ENCODE results near the gene MECR.

MECR gene

GRCh38 chr1:29202053-29202452, 28.7 kb downstream of the MECR start:
- H3K4me1 ChIP-seq (ENCODE audit: control insufficient read depth, insufficient read depth, low read length) = peaks cover 15% of the 10 kb centered on the region
- peak overlapping the region; percentile 82 for H3K27ac ChIP-seq (ENCODE audit: low read length)
- peaks cover 32 to 36% of the 10 kb centered on the region in 2 donors for H3K36me3 ChIP-seq (ENCODE audit: control insufficient read depth in 2 of 2, insufficient read depth in 2 of 2, low read length in 2 of 2)
- H3K9ac ChIP-seq (ENCODE audit: low read length in 2 of 2) = peak overlapping the region; percentile 25 to 66
- no peaks in the 10 kb centered on the region for H3K27me3 ChIP-seq (ENCODE audit: control insufficient read depth in 1 of 2, insufficient read depth in 2 of 2, low read length in 2 of 2)
- H3K9me3 ChIP-seq (ENCODE audit: control insufficient read depth in 2 of 2, low read length in 2 of 2) = no peaks in the 10 kb centered on the region
- H3K4me3 ChIP-seq (ENCODE audit: low read length in 2 of 2) = no peak overlapping the region

GRCh38 chr1:29201595-29202051, 29.1 kb downstream of the MECR start:
- H3K36me3 ChIP-seq (ENCODE audit: control insufficient read depth in 2 of 2, insufficient read depth in 2 of 2, low read length in 2 of 2) = peaks cover 30 to 35% of the 10 kb centered on the region in 2 donors
- peaks cover 15% of the 10 kb centered on the region for H3K4me1 ChIP-seq (ENCODE audit: control insufficient read depth, insufficient read depth, low read length)
- H3K27ac ChIP-seq (ENCODE audit: low read length) = no peak overlapping the region
- H3K9ac ChIP-seq (ENCODE audit: low read length in 2 of 2) = peak overlapping the region in 1 of 2 donors; percentile 25
- H3K9me3 ChIP-seq (ENCODE audit: control insufficient read depth in 2 of 2, low read length in 2 of 2) = no peaks in the 10 kb centered on the region
- H3K4me3 ChIP-seq (ENCODE audit: low read length in 2 of 2) = no peak overlapping the region
- no peaks in the 10 kb centered on the region for H3K27me3 ChIP-seq (ENCODE audit: control insufficient read depth in 1 of 2, insufficient read depth in 2 of 2, low read length in 2 of 2)

DNA sequence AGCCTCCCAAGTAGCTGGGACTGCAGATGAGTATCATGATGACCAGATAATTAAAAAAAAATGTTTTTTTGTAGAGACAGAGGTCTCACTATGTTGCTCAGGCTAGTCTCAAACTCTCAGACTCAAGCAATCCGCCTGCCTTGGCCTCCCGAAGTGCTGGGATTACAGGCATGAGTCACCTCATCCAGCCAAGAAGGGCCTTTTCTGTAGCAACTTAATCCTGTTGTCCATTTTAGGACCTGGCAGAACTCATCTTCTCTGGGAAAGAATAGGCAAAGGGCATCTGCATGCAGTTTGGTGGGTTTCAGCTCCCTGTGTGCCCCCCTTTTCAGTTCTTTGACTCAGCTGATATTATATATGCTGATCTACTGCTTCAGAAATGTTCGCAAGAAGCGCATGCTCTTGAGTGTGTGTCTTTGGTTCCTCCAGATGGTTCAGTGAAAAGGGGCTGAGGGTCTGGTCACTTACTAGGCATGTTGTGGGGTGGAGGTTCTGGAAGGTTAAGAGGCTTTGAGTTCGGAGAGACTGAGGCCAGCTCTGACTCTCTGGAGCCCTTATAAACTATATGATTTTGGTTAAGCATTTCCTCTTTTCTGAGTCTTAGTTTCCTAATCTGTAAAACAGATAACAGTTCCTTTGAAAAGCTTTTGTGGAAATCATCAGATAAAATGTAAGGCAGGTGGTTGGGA, 29.7 kb downstream of the MECR start:
- Histone ChIP-seq H3K4me1 (ENCODE audit: control insufficient read depth, insufficient read depth, low read length) (peaks cover 15% of the 10 kb centered on the region), H3K36me3 (ENCODE audit: control insufficient read depth in 2 of 2, insufficient read depth in 2 of 2, low read length in 2 of 2) (peaks cover 27 to 31% of the 10 kb centered on the region in 2 donors), H3K27me3 (ENCODE audit: control insufficient read depth in 1 of 2, insufficient read depth in 2 of 2, low read length in 2 of 2) (no peaks in the 10 kb centered on the region), H3K9ac (ENCODE audit: low read length in 2 of 2) (no peak overlapping the region), H3K9me3 (ENCODE audit: control insufficient read depth in 2 of 2, low read length in 2 of 2) (no peaks in the 10 kb centered on the region), H3K27ac (ENCODE audit: low read length) (no peak overlapping the region), H3K4me3 (ENCODE audit: low read length in 2 of 2) (no peak overlapping the region)

DNA sequence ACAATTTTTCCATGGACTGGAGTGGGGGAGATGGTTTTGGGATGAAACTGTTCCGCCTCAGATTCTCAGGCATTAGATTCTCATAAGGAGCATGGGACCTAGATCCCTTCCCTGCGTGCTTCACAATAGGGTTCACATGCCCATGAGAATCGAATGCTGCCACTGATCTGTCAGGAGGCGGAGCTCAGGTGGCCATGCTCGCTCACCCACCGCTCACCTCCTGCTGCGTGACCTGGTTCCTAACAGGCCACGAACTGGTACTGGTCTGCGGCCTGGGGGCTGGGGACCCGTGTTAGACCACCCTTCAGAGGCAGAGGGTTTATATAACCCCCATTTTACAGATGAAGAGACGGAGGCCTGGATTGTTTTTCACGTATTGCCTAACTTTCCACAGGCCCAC, 32.7 kb downstream of the MECR start:
- H3K27ac ChIP-seq (ENCODE audit: low read length) = no peak overlapping the region
- no peak overlapping the region for H3K4me3 ChIP-seq (ENCODE audit: low read length in 2 of 2)
- H3K4me1 ChIP-seq (ENCODE audit: control insufficient read depth, insufficient read depth, low read length) = peaks cover 13% of the 10 kb centered on the region
- H3K9ac ChIP-seq (ENCODE audit: low read length in 2 of 2) = no peak overlapping the region
- no peaks in the 10 kb centered on the region for H3K27me3 ChIP-seq (ENCODE audit: control insufficient read depth in 1 of 2, insufficient read depth in 2 of 2, low read length in 2 of 2)
- peaks cover 34 to 40% of the 10 kb centered on the region in 2 donors for H3K36me3 ChIP-seq (ENCODE audit: control insufficient read depth in 2 of 2, insufficient read depth in 2 of 2, low read length in 2 of 2)
- no peaks in the 10 kb centered on the region for H3K9me3 ChIP-seq (ENCODE audit: control insufficient read depth in 2 of 2, low read length in 2 of 2)

- H3K27me3 ChIP-seq (ENCODE audit: control insufficient read depth in 1 of 2, insufficient read depth in 2 of 2, low read length in 2 of 2) = no peaks in the 10 kb centered on the region
- H3K9ac ChIP-seq (ENCODE audit: low read length in 2 of 2) = no peak overlapping the region
- no peaks in the 10 kb centered on the region for H3K9me3 ChIP-seq (ENCODE audit: control insufficient read depth in 2 of 2, low read length in 2 of 2)
- H3K4me1 ChIP-seq (ENCODE audit: control insufficient read depth, insufficient read depth, low read length) = peaks cover 8% of the 10 kb centered on the region
- H3K36me3 ChIP-seq (ENCODE audit: control insufficient read depth in 2 of 2, insufficient read depth in 2 of 2, low read length in 2 of 2) = peaks cover 34 to 41% of the 10 kb centered on the region in 2 donors
- H3K4me3 ChIP-seq (ENCODE audit: low read length in 2 of 2) = no peak overlapping the region
- H3K27ac ChIP-seq (ENCODE audit: low read length) = no peak overlapping the region
These were observed 33.2 kb downstream of the MECR start for GRCh38 chr1:29197590-29197924.

DNA sequence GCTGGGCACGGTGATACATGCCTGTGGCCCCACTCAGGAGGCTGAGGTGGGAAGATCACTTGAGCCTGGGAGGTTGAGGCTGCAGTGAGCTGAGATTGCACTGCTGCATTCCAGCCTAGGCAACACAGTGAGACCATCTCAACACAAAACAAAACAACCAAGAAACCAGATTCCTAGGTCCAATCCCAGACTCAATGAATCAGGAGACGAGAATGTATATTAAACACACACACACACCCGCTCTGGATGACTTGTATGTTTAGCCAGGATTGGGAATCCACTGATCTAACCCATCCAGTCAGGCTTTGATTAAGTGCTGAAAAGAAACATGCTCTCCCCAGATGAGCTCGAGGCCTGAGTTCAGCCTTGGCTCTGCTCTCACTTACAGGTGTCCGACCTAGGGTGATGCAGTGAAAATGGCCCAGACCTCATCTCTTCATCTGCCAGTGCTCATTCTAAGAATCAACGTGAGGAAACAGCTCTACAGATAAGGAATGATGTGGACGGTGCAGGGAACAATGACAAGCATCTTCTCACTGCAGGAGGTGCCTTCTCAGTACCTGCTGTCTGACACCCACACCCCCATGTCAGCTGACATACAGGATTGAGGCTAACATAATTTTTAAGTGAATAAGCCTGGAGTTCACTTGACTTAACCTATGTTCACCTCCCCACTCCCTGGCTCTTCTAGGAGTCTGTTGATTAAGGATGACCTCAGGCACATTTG, 33.7 kb downstream of the MECR start:
- H3K9me3 ChIP-seq (ENCODE audit: control insufficient read depth in 2 of 2, low read length in 2 of 2) = no peaks in the 10 kb centered on the region
- H3K27ac ChIP-seq (ENCODE audit: low read length) = no peak overlapping the region
- H3K27me3 ChIP-seq (ENCODE audit: control insufficient read depth in 1 of 2, insufficient read depth in 2 of 2, low read length in 2 of 2) = no peaks in the 10 kb centered on the region
- H3K36me3 ChIP-seq (ENCODE audit: control insufficient read depth in 2 of 2, insufficient read depth in 2 of 2, low read length in 2 of 2) = peaks cover 34 to 41% of the 10 kb centered on the region in 2 donors
- H3K4me3 ChIP-seq (ENCODE audit: low read length in 2 of 2) = no peak overlapping the region
- H3K4me1 ChIP-seq (ENCODE audit: control insufficient read depth, insufficient read depth, low read length) = peaks cover 3% of the 10 kb centered on the region
- no peak overlapping the region for H3K9ac ChIP-seq (ENCODE audit: low read length in 2 of 2)

GRCh38 chr1:29195881-29196291, 34.8 kb downstream of the MECR start:
- H3K9ac ChIP-seq (ENCODE audit: low read length in 2 of 2) = no peak overlapping the region
- no peak overlapping the region for H3K4me3 ChIP-seq (ENCODE audit: low read length in 2 of 2)
- peaks cover 30 to 33% of the 10 kb centered on the region in 2 donors for H3K36me3 ChIP-seq (ENCODE audit: control insufficient read depth in 2 of 2, insufficient read depth in 2 of 2, low read length in 2 of 2)
- H3K4me1 ChIP-seq (ENCODE audit: control insufficient read depth, insufficient read depth, low read length) = no peaks in the 10 kb centered on the region
- no peaks in the 10 kb centered on the region for H3K27me3 ChIP-seq (ENCODE audit: control insufficient read depth in 1 of 2, insufficient read depth in 2 of 2, low read length in 2 of 2)
- H3K27ac ChIP-seq (ENCODE audit: low read length) = no peak overlapping the region
- no peaks in the 10 kb centered on the region for H3K9me3 ChIP-seq (ENCODE audit: control insufficient read depth in 2 of 2, low read length in 2 of 2)

GRCh38 chr1:29193879-29194455, 36.8 kb downstream of the MECR start:
- no peaks in the 10 kb centered on the region for H3K4me1 ChIP-seq (ENCODE audit: control insufficient read depth, insufficient read depth, low read length)
- no peak overlapping the region for H3K9ac ChIP-seq (ENCODE audit: low read length in 2 of 2)
- H3K36me3 ChIP-seq (ENCODE audit: control insufficient read depth in 2 of 2, insufficient read depth in 2 of 2, low read length in 2 of 2) = peaks cover 21 to 23% of the 10 kb centered on the region in 2 donors
- H3K27me3 ChIP-seq (ENCODE audit: control insufficient read depth in 1 of 2, insufficient read depth in 2 of 2, low read length in 2 of 2) = no peaks in the 10 kb centered on the region
- H3K9me3 ChIP-seq (ENCODE audit: control insufficient read depth in 2 of 2, low read length in 2 of 2) = no peaks in the 10 kb centered on the region
- no peak overlapping the region for H3K4me3 ChIP-seq (ENCODE audit: low read length in 2 of 2)
- H3K27ac ChIP-seq (ENCODE audit: low read length) = no peak overlapping the region

GRCh38 chr1:29190718-29191117, 40.0 kb downstream of the MECR start:
- no peaks in the 10 kb centered on the region for H3K27me3 ChIP-seq (ENCODE audit: control insufficient read depth in 1 of 2, insufficient read depth in 2 of 2, low read length in 2 of 2)
- peaks cover 11 to 16% of the 10 kb centered on the region in 2 donors for H3K36me3 ChIP-seq (ENCODE audit: control insufficient read depth in 2 of 2, insufficient read depth in 2 of 2, low read length in 2 of 2)
- no peaks in the 10 kb centered on the region for H3K9me3 ChIP-seq (ENCODE audit: control insufficient read depth in 2 of 2, low read length in 2 of 2)
- H3K4me3 ChIP-seq (ENCODE audit: low read length in 2 of 2) = no peak overlapping the region
- no peak overlapping the region for H3K27ac ChIP-seq (ENCODE audit: low read length)
- no peak overlapping the region for H3K9ac ChIP-seq (ENCODE audit: low read length in 2 of 2)
- H3K4me1 ChIP-seq (ENCODE audit: control insufficient read depth, insufficient read depth, low read length) = no peaks in the 10 kb centered on the region

- Histone ChIP-seq H3K4me1 (ENCODE audit: control insufficient read depth, insufficient read depth, low read length) (no peaks in the 10 kb centered on the region), H3K4me3 (ENCODE audit: low read length in 2 of 2) (no peak overlapping the region), H3K9me3 (ENCODE audit: control insufficient read depth in 2 of 2, low read length in 2 of 2) (no peaks in the 10 kb centered on the region), H3K9ac (ENCODE audit: low read length in 2 of 2) (no peak overlapping the region), H3K27me3 (ENCODE audit: control insufficient read depth in 1 of 2, insufficient read depth in 2 of 2, low read length in 2 of 2) (no peaks in the 10 kb centered on the region), H3K27ac (ENCODE audit: low read length) (no peak overlapping the region), H3K36me3 (ENCODE audit: control insufficient read depth in 2 of 2, insufficient read depth in 2 of 2, low read length in 2 of 2) (no peaks in the 10 kb centered on the region)
These were observed 44.0 kb downstream of the MECR start for GRCh38 chr1:29186707-29187106.

DNA sequence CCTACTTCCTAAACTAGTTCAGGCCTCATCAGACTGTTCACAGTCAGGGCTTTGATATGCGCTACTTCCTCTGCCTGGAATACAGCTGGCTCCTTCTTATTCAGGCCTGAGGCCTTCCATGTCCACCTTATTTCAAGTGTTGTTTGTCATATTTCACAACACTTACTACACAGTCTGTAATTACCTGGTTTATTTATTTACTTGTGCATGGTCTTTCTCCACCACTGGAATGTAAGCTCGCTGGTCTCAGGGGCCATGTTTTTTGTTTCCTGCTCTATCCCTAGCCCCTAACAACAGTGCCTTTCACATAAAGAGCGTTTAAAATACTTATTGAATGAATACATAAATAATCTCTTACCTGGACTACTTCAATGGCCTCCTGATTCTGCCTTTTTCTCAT, 44.5 kb downstream of the MECR start:
- H3K27ac ChIP-seq (ENCODE audit: low read length) = no peak overlapping the region
- no peak overlapping the region for H3K9ac ChIP-seq (ENCODE audit: low read length in 2 of 2)
- H3K4me3 ChIP-seq (ENCODE audit: low read length in 2 of 2) = no peak overlapping the region
- H3K36me3 ChIP-seq (ENCODE audit: control insufficient read depth in 2 of 2, insufficient read depth in 2 of 2, low read length in 2 of 2) = no peaks in the 10 kb centered on the region
- H3K9me3 ChIP-seq (ENCODE audit: control insufficient read depth in 2 of 2, low read length in 2 of 2) = no peaks in the 10 kb centered on the region
- H3K4me1 ChIP-seq (ENCODE audit: control insufficient read depth, insufficient read depth, low read length) = no peaks in the 10 kb centered on the region
- H3K27me3 ChIP-seq (ENCODE audit: control insufficient read depth in 1 of 2, insufficient read depth in 2 of 2, low read length in 2 of 2) = no peaks in the 10 kb centered on the region

All from stomach smooth muscle (tissue), 2 donors.